K562 (cell line): Measurements from ENCODE around the gene KCTD18. TPM values are rescaled to one million over a fixed set of nuclear protein-coding genes. Genes with fewer than 3 reads are reported as not detected.

Experiments
- BDP1 ChIP-seq: IDR thresholded peaks from 3 replicates; pipeline ENCODE4 v1.6.1; 2011; ENCODE audit not compliant: insufficient read length, insufficient read depth
- DDX20 ChIP-seq: fragments of 450-650 bp; IDR thresholded peaks from 2 replicates; pipeline ENCODE4 v1.6.1; 2016; ENCODE audit warnings: missing genetic modification characterization, low read depth, mild to moderate bottlenecking, missing compliant biosample characterization, moderate library complexity
- EP300 ChIP-seq: IDR thresholded peaks from 2 replicates; pipeline ENCODE4 v1.6.1; 2012; ENCODE audit warnings: low read length, improper control_type of control experiment
- FIP1L1 ChIP-seq: fragments of 200-400 bp; formaldehyde crosslinking; IDR thresholded peaks from 2 replicates; pipeline ENCODE4 v1.6.1; 2018; ENCODE audit warnings: mild to moderate bottlenecking, low read depth, low read length; ENCODE audit not compliant: poor library complexity, severe bottlenecking
- POLR2B ChIP-seq: fragments of 450-650 bp; IDR thresholded peaks from 2 replicates; pipeline ENCODE4 v1.6.1; 2018; ENCODE audit warnings: low read depth; ENCODE audit not compliant: partially characterized antibody
- RAD21 ChIP-seq, 2 experiments: fragments of 250-450 bp in 1 of 2; fragments of 450-650 bp in 1 of 2; sonication (Bioruptor Pico) in 1 of 2; formaldehyde crosslinking in 1 of 2; IDR thresholded peaks in 1 of 2; conservative IDR thresholded peaks in 1 of 2; 2 replicates each; pipeline versions ENCODE4 v1.4.0 to v1.8.0; 2020 to 2022; ENCODE audit warnings: mild to moderate bottlenecking in 2 of 2, moderate library complexity in 1 of 2
- SIN3A ChIP-seq, 2 experiments: fragments of 150-350 bp in 1 of 2; IDR thresholded peaks; 2 replicates each; pipeline ENCODE4 v1.6.1; 2011 to 2016; ENCODE audit warnings: borderline replicate concordance in 2 of 2, low read depth in 2 of 2, low read length in 2 of 2, mild to moderate bottlenecking in 2 of 2, moderate library complexity in 2 of 2; ENCODE audit not compliant: control insufficient read depth in 1 of 2
- SMARCA5 ChIP-seq: fragments of 450-650 bp; IDR thresholded peaks from 2 replicates; pipeline ENCODE4 v1.6.1; 2016
- SRSF9 ChIP-seq: fragments of 200-400 bp; formaldehyde crosslinking; IDR thresholded peaks from 2 replicates; pipeline ENCODE4 v1.6.1; 2017; ENCODE audit warnings: low read depth, low read length, borderline replicate concordance
- ZBTB11 ChIP-seq, 3 experiments: fragments of 200-800 bp in 1 of 3; fragments of 250-450 bp in 1 of 3; fragments of 450-650 bp in 1 of 3; sonication (Bioruptor Pico) in 1 of 3; sonication (Bioruptor generic) in 1 of 3; formaldehyde crosslinking in 1 of 3; IDR thresholded peaks; 2 replicates each; pipeline versions ENCODE4 v1.6.1 to v1.8.0; 2016 to 2022; ENCODE audit warnings: mild to moderate bottlenecking in 2 of 3, missing genetic modification characterization in 2 of 3, missing compliant biosample characterization in 1 of 3, moderate library complexity in 1 of 3
- ZC3H8 ChIP-seq: fragments of 450-650 bp; IDR thresholded peaks from 2 replicates; pipeline ENCODE4 v1.6.1; 2017
- ZNF561 ChIP-seq: fragments of 450-650 bp; formaldehyde crosslinking; conservative IDR thresholded peaks from 2 replicates; pipeline ENCODE4 v1.4.0; 2020; ENCODE audit warnings: mild to moderate bottlenecking, moderate library complexity
- ZNF592 ChIP-seq: fragments of 450-650 bp; IDR thresholded peaks from 2 replicates; pipeline ENCODE4 v1.6.1; 2017; ENCODE audit warnings: antibody characterized with exemption, mild to moderate bottlenecking
- ZNF668 ChIP-seq: fragments of 250-450 bp; sonication (Bioruptor Pico); IDR thresholded peaks from 2 replicates; pipeline ENCODE4 v1.8.0; 2022; ENCODE audit warnings: mild to moderate bottlenecking, inconsistent platforms
- polyA plus RNA-seq, 8 experiments: library from polyadenylated mRNA; depleted of rRNA in 4 of 8; stranded (reverse) in 5 of 8; unstranded in 3 of 8; fragments of >200 nt; fragmentation: Nextera tagmentation in 2 of 8; fragmentation: Illumina TruSeq in 1 of 8; extraction: Ambion mirVana in 2 of 8; extraction: Trizol in 1 of 8; gene quantifications; 2 replicates each; pipeline versions ENCODE4 v1.2.1 to v1.2.3, GENCODE V29; 2011 to 2014; ENCODE audit warnings: inconsistent platforms in 1 of 8, missing spikeins in 1 of 8
- total RNA-seq, 7 experiments: library from RNA; depleted of rRNA in 6 of 7; stranded (reverse); fragments of >200 nt in 6 of 7; fragmentation: Illumina TruSeq in 2 of 7; extraction: Trizol in 2 of 7; gene quantifications; 2 replicates each; pipeline versions ENCODE4 v1.2.1 to v1.2.3, GENCODE V29; 2011 to 2021; ENCODE audit warnings: low replicate concordance in 1 of 7
- TF ChIP-seq, protein P1 (sequence below): fragments of 450-650 bp; IDR thresholded peaks from 2 replicates; pipeline ENCODE4 v1.6.1; 2016; ENCODE audit warnings: borderline replicate concordance

KCTD18 gene
- total and polyA plus RNA-seq, 9 of the 15 experiments (the other 6 are each of a cell fraction or from before 2014, with no cell fraction given), result 0.39 to 5.4 (median 3.8) TPM

DNA sequence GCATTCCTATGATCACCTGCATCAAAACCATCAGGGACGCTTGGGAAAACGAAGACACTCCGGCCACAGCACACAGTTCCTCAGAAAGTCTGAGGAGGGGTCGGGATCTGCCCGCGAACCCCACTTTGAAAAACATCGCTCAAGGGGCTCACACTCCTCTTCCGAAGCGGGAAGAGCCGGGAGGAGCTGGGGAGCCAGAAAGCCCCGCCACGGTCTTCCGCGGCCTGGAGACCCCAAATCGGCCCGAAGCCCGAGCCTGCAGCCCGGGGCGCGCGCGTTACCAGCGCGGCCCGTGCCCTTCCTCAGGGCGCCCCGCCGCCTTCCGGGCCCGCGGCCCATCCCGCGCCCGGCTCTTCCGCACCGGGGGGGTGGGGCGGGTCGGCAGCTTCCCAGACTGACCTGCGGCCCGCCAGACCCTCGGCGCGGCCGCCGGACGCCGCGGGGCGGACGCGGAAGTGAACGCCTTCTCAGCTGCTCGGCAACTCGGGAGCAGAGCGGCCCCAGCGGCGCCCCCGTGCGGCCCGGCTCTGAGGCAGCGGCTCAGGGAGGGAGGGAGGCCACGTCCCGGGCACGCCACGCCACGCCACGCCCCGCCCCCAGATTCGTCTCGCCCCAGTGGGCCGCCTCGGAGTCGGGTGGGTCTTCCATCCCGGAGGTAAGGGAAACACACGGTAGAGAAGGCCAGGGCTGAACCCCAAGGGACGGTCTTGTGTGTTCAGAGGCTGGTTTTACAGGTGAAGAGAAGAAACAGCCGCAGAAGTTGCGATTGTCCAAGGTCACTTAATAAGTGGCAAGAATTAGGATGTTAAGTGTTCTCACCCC, at the start of gene KCTD18 (continued):
- TF ChIP-seq SMARCA5 (no peak), ZNF668 (CRISPR knock-in tag) (no peak), FIP1L1 (peak; percentile 24), RAD21 (CRISPR knock-in tag; conservative IDR thresholded peaks at IDR 0.05 in 1 of 2, IDR thresholded peaks at IDR 0.05 in 1 of 2) (peak; percentile 27 to 51), EP300 (no peak), SRSF9 (no peak), DDX20 (tag) (no peak), BDP1 (no peak), ZNF561 (CRISPR knock-in tag) (no peak), SIN3A (IDR thresholded peaks at IDR 0.05; ENCODE audit: borderline replicate concordance in 2 of 2, control insufficient read depth in 1 of 2, low read depth in 2 of 2, low read length in 2 of 2) (peak; percentile 59 to 67; a peak in 3 of 4 replicates), ZNF592 (peak; percentile 40; the same call in 1 of the 2 replicates), POLR2B (no peak), ZBTB11 (CRISPR knock-in tag; IDR thresholded peaks at IDR 0.05) (peak in 2 of 3 experiments; percentile 50 to 85; a peak in 3 of 6 replicates), ZC3H8 (no peak)
- TF ChIP-seq, protein P1, sequence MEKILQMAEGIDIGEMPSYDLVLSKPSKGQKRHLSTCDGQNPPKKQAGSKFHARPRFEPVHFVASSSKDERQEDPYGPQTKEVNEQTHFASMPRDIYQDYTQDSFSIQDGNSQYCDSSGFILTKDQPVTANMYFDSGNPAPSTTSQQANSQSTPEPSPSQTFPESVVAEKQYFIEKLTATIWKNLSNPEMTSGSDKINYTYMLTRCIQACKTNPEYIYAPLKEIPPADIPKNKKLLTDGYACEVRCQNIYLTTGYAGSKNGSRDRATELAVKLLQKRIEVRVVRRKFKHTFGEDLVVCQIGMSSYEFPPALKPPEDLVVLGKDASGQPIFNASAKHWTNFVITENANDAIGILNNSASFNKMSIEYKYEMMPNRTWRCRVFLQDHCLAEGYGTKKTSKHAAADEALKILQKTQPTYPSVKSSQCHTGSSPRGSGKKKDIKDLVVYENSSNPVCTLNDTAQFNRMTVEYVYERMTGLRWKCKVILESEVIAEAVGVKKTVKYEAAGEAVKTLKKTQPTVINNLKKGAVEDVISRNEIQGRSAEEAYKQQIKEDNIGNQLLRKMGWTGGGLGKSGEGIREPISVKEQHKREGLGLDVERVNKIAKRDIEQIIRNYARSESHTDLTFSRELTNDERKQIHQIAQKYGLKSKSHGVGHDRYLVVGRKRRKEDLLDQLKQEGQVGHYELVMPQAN, result no peak
